ENCODE measurements around the gene TMEM222. TPM values are rescaled to one million over a fixed set of nuclear protein-coding genes. Genes with fewer than 3 reads are reported as not detected.

The TMEM222 gene
- total and polyA plus RNA-seq, 2 of the 4 experiments (the other 2 are of a cell fraction), result 19.9 to 54.1 TPM

DNA sequence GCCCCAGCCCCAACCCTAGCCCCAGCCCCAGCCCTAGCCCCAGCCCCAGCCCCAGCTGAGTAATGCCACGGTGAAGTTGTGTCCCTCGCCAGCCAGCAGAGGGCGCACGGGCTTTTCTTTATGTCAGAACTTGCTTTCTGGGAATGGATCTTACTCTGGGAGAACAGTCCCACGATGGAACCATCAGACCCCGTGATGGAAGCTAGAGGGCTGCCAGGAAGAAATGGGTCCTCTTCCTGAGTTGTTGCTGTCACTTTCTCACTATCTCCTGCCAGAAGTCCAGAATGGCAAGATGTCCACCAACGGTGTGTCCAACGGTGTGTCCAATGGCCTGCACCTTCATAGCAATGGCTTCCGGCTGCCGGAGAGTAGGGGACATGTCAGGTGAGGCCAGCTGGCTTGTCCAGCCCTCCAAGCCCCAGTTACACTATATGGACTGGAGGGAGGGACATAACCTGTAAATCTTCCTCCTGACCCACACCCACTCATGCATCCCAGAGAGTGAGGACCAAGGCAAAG, 25.1 kb upstream of the TMEM222 start:
- intact Hi-C loops (cut with micrococcal nuclease), result loop anchor here (5.0 kb wide), 1 partner anchor 260 kb away; no protein-coding TSS in a partner anchor
- H4K20me1 ChIP-seq (ENCODE audit: insufficient read depth, low read length), result 0 out of 2 replicates have a peak, but pooled peaks cover 4% of the 10 kb centered on the region

More for the DNA sequence above, 25.1 kb upstream of the TMEM222 start:
- Histone ChIP-seq H4K8ac (ENCODE audit: low read depth in 2 of 2, low read length in 2 of 2) (peak overlapping the region; percentile 2 to 78; a peak in 1 of 4 replicates), H2BK5ac (ENCODE audit: low read depth, low read length, poor library complexity, severe bottlenecking) (no peak overlapping the region), H3K4me2 (ENCODE audit: low read depth, low read length) (no peak overlapping the region), H3K14ac (replicated peaks; ENCODE audit: low read depth, low read length) (peak overlapping the region; percentile 43; the same call in 1 of the 2 replicates), H2AFZ (replicated peaks; ENCODE audit: low read length, poor library complexity) (peak overlapping the region; percentile 79), H3K56ac (ENCODE audit: extremely low read depth, insufficient read depth, low read length) (no peak overlapping the region), H2AK5ac (ENCODE audit: low read depth, low read length) (peak overlapping the region; percentile 95), H3K4ac (ENCODE audit: low read depth, low read length) (peak overlapping the region; percentile 72), H3K9me3 (ENCODE audit: control insufficient read depth, insufficient read depth, low read length) (no peaks in the 10 kb centered on the region), H3K79me1 (ENCODE audit: low read depth in 1 of 2, low read length in 2 of 2) (peaks cover 0 to 19% of the 10 kb centered on the region in 2 experiments; a peak in 2 of 4 replicates), H2AK9ac (replicated peaks; ENCODE audit: low read depth, low read length, poor library complexity) (no peak overlapping the region), H4K91ac (ENCODE audit: insufficient read depth, low read depth, low read length) (peak overlapping the region; percentile 71; the same call in 1 of the 2 replicates), H2BK15ac (ENCODE audit: low read depth, low read length) (peak overlapping the region; percentile 29; the same call in 1 of the 3 replicates), H3K23ac (ENCODE audit: low read depth, low read length) (no peak overlapping the region), H2BK120ac (ENCODE audit: low read depth, low read length) (no peak overlapping the region; the same call in 1 of the 2 replicates), H3K27me3 (ENCODE audit: control insufficient read depth, insufficient read depth, low read length) (no peaks in the 10 kb centered on the region), H3K9me1 (ENCODE audit: insufficient read depth, low read length) (peaks cover 19% of the 10 kb centered on the region), H3K4me3 (ENCODE audit: insufficient read depth, low read depth, low read length) (no peak overlapping the region), H3K36me3 (ENCODE audit: control insufficient read depth, insufficient read depth, low read length) (peaks cover 18% of the 10 kb centered on the region), H3K4me1 (ENCODE audit: control insufficient read depth, insufficient read depth, low read length) (peaks cover 27% of the 10 kb centered on the region), H4K5ac (ENCODE audit: low read depth, low read length) (peak overlapping the region; percentile 11; the same call in 1 of the 2 replicates), H3K27ac (ENCODE audit: insufficient read depth, low read length) (peak overlapping the region; percentile 4; the same call in 1 of the 2 replicates), H3K9ac (ENCODE audit: low read depth, low read length) (no peak overlapping the region), H3K18ac (ENCODE audit: low read depth, low read length) (no peak overlapping the region), H2BK20ac (ENCODE audit: low read depth, low read length) (0 out of 2 replicates have a peak overlapping the region, but pooled peaks have one; percentile 54)
- TF ChIP-seq RCOR1 (IDR thresholded peaks at IDR 0.05; ENCODE audit: insufficient replicate concordance, low read length) (no peak), SMC3 (IDR thresholded peaks at IDR 0.05; ENCODE audit: low read depth, low read length) (peak; percentile 62), POLR2A (IDR thresholded peaks at IDR 0.05; ENCODE audit: low read depth, low read length) (no peak), CEBPB (IDR thresholded peaks at IDR 0.05; ENCODE audit: low read depth, low read length) (no peak), RAD21 (IDR thresholded peaks at IDR 0.05; ENCODE audit: low read length) (peak; percentile 62), CHD1 (IDR thresholded peaks at IDR 0.05; ENCODE audit: low read depth, low read length) (no peak), MAZ (IDR thresholded peaks at IDR 0.05; ENCODE audit: borderline replicate concordance, low read depth, low read length) (0 out of 2 replicates have a peak, but pooled peaks have one; percentile 14)
- TF ChIP-seq, protein P1, sequence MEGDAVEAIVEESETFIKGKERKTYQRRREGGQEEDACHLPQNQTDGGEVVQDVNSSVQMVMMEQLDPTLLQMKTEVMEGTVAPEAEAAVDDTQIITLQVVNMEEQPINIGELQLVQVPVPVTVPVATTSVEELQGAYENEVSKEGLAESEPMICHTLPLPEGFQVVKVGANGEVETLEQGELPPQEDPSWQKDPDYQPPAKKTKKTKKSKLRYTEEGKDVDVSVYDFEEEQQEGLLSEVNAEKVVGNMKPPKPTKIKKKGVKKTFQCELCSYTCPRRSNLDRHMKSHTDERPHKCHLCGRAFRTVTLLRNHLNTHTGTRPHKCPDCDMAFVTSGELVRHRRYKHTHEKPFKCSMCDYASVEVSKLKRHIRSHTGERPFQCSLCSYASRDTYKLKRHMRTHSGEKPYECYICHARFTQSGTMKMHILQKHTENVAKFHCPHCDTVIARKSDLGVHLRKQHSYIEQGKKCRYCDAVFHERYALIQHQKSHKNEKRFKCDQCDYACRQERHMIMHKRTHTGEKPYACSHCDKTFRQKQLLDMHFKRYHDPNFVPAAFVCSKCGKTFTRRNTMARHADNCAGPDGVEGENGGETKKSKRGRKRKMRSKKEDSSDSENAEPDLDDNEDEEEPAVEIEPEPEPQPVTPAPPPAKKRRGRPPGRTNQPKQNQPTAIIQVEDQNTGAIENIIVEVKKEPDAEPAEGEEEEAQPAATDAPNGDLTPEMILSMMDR (conservative IDR thresholded peaks at IDR 0.05; ENCODE audit: low read depth, low read length), result peak; percentile 71
- POLR2A ChIA-PET (ENCODE audit: unreplicated experiment), result no interaction called here
- DNase-seq (peak; percentile 54), ATAC-seq (ENCODE audit: low read depth) (peak; percentile 16; the same call in 1 of the 2 replicates)
- in situ Hi-C loops (cut with MboI; ENCODE audit: low sequenced_read_pairs) (no loop called here), dilution Hi-C loops (cut with HindIII; ENCODE audit: low sequenced_read_pairs, unreplicated experiment) (no loop called here)
- CTCF ChIA-PET, result interaction anchor here (0.6 to 7.1 kb wide), 13 partner anchors 11 to 1394 kb away, joined by 3 to 79 read pairs (median 3); partner anchors contain the start of gene MAP3K6
- BruUV-seq (replicated peaks), result no TSS peak
- WGBS, 2 experiments (ENCODE audit: extremely low coverage in 2 of 2, insufficient read length in 1 of 2), result 0% methylated on average over 4 of the region's 10 CpGs; no CpG with 5 or more reads in 1 of the 2 experiments

Data from IMR-90 (cell line).